Endometrium (tissue), 2 donors: ENCODE results near the gene TMEM19.

Source experiments
- FAIRE-seq: peaks from 2 replicates; lab custom pipeline; 2012; peaks lifted over from hg19 to GRCh38; lab: Jason Lieb, UNC
- donor health status: control.
- donor health status: control.

Gene TMEM19

DNA sequence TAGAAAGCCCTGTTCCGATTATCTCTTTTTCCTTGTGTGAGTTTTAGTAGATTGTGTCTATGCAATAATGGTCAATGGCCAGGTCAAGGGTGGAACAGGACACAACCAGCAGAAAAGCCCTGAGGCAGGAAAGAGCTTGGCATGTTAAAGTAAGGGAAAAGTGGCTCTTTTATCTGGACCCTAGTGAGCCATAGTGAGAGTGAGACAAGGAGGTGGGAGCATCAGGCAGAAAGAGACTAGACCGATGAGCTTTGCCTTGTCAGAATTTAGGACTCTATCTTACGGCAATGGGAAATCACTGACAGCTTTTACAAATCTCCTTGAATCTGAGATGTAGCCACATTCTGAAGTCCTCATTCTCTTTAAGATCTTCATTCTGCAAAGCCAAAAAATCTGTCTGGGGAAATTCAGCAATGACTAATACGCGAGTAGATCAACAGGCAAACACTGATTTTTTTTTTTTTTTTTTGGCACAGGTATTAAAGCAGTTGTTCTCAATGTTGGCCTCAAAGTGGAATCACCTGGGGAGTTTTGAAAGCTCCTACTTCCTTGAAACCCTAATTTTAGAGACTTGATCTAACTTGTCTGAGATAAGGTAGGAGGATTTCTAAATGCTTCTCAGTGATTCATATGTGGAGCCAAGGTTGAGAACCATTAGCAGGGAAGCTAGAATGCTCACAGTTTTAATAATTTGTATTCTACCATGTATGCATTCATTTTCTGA is 33.9 kb downstream of the TMEM19 start:
- FAIRE-seq = no peak

DNA sequence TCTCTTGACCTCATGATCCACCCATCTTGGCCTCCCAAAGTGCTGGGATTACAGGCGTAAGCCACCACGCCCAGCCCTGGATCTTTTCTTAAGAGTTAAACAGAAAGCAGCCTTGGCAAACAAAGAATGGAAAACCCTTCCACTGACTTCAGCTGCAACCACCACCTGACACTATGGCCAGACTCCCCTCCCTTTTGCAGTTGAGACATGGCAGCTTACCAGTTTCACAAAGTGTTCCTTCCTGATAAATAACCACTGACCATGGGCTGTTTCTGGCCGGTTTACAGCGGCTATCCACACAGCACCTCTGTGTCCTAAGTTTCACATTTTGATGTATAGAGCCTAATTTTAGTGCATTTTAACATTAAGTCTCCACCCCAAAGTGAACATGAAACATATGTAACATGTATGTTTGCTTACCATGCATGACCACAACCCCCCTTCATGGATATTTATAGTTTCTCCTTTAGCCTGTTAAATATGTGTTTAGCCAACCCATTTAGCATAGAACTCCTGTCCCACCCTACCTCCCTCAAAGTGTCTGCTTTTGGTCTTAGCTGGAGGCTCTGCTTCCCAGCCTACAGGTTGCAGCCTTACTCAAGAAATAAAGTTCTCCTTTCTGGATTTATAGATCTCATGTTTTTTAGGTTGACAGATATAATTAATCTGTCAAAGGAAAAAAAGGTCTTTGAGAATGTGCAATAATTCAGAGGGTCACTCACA is 36.1 kb downstream of the TMEM19 start:
- FAIRE-seq = no peak

DNA sequence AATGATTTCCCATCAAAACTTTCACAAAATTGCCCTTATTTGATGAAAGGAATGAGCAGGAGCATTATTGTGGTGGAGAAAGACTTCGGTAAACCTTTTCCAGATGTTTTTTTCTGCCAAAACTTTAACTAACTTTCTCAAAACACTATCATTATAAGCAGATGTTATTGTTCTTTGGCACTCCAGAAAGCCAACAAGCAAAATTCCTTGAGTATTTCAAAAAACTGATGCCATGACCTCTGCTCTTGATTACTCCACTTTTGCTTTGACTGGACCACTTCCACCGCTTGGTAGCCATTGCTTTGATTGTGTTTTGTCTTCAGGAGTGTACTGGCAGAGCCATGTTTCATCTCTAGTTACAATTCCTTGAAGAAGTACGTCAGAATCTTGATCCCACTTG is 39.1 kb downstream of the TMEM19 start:
- FAIRE-seq = no peak

DNA sequence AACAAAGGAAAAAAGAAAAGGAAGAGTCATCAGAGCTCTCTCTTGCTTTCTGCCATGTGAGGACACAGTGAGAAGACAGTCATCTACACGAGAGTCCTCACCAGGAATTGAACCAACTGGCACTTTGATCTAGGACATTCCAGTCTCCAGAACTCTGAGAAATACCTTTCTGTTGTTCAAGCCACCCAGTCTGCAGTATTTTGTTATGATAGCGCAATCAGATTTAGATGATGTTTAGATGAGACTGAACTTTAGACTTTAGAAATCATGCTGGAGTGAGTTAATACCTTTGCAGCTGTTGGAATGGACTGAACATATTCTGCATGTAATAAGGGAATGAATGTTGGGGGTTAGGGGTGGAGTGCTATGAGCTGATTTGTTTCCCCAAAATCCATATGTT is 40.7 kb downstream of the TMEM19 start:
- FAIRE-seq = no peak

DNA sequence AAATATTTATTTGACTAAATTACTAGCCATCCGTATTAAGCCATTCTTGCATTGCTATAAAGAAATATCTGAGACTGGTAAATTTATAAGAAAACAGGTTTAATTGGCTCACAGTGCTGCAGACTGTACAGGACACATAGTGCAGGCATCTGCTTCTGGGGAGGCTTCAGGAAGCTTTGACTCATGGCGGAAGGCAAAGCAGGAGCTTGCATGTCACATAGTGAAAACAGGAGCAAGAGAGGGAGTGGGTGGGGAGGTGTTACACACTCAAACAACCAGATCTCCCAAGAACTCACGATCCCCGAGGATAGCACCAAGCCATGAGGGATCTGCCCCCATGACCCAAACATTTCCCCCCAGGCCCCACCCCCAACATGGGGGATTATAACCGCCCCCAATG is 42.1 kb downstream of the TMEM19 start:
- no peak for FAIRE-seq

DNA sequence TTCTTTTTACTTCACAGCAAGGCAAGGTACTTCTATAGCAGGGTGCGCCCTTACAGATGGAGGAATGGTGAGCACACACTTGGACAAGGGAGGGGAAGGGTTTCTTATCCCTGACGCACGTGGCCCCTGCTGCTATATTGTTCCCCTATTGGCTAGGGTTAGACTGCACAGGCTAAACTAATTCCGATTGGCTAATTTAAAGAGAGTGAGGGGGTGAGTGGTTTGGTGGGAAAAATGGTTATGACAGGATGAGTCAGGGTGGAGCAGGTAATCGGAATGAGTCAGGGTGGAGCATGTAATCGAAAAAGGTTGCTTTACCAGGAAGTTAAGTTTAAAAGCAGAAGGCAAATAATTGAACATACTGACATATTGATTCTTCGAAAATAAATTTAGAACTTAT is 45.1 kb downstream of the TMEM19 start:
- no peak for FAIRE-seq

DNA sequence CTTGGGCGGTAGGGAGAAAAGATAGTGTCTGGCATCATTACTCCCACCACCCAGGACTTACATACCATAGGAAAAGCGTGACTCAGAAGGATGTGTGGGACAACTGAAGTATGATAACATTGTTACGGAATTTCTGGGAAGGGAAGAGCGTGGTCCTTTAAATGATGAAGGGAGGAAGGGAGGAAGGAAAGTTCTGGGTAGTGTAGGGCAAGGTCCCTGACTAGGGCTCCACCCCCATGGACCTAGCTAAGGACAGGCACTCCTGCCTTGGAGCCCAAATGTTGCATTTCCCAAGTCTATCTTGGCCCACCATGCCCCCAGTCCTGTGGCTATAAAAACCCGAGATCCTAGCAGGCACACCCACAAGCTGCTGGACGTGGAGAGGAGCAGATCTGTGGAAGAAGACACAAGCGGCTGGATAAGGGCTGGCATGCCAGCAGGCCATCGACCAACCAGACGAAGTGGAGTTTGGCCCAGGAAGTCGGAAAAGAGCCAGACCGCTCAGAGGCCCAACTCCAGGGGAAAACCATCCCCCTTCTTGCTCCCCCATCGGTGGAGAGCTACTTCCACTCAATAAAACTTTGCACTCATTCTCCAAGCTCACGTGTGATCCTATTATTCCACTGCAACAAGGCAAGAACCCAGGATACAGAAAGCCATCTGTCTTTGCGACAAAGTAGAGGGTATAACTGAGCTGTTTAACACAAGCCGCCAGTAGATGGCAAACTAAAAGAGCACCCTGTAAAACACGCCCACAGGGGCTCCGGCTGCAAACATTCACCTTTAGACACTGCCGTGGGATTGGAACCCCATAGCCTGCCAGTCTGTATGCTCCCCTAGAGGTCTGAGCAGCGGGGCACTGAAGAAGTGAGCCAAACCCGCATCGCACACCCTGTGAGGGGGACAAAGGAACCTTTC is 45.8 kb downstream of the TMEM19 start:
- FAIRE-seq = no peak

DNA sequence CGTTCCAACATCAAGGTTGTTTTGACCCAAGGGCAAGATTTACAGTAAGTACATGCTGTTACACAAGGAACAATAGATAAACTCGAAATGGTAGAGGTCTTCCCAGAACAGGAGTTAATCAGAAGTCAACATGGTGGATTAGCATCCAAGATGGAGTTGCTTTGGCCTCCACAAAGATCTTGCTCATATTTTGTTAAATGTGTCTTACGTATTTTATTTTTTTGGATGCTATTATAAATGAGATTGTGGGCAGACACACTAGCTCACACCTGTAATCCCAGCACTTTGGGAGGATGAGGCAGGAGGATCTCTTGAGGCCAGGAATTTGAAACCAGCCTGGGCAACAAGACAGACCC is 46.5 kb downstream of the TMEM19 start:
- no peak for FAIRE-seq

DNA sequence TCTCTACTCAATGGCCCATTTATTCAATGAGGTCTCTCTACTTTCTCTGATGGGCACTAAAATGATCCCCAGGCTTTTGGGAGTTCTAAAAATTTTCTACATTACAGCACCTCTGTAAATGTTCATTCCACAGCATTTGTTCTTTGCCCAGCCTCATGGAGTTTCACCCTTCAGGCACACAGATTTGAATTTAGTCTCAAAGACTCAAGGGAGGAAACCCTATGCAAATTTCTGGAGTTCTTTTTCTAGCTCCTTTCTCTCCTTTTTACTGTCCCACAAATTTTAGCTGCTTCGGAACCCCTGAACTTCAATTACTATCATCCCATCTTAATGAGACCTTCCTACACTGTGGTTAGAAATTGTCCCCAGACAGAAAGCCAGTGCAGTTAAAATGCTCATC is 51.3 kb downstream of the TMEM19 start:
- no peak for FAIRE-seq

DNA sequence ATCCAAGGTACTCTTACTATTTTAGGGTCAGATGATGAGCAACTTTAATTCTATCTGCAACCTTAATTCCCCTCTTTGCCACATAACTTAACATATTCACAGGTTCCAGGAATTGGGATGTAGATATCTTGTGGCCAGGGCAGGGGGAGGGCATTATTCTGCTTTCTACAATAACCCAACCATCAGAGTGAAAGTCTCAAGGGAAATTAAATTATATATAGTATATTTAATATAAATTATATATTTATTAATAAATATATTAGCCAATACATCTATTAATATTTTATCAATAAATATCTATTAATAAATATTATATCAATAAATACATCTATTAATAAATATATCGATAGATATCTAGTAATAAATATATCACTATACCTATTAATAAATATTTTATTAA is 57.1 kb downstream of the TMEM19 start:
- no peak for FAIRE-seq

DNA sequence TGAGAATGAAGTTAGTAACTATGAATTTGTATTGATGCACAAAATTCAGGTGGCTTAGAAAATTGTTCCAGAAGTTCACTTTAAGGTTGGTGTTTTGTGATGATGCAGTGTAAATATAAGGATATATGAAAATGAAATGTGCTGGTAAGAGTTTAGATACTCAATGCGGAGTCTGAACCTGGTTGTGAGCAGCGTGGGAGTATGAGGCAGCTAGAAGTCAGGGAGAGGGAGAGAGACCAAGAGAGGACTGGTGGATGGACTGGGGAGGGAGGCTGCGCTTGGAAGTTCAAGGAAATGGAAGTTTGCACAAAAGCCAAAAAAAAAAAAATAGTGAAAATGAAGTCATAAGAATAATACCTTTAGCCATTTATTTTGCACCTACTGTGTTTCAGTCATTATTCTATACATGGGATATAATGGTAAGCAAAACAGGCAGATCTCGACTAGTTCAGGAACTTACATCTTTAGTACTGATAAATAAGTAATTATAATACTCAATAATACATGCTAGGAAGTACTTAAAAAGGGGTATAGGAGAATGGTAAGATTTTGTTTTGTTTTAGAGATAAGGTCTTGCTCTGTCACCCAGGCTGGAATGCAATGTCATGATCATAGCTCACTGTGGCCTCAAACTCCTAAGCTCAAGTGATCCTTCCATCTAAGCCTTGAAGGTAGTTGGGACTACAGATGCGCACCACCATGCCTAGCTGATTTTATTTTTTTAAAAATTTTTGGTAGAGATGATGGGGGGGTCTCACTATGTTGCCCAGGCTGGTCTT is 58.8 kb downstream of the TMEM19 start:
- no peak for FAIRE-seq

DNA sequence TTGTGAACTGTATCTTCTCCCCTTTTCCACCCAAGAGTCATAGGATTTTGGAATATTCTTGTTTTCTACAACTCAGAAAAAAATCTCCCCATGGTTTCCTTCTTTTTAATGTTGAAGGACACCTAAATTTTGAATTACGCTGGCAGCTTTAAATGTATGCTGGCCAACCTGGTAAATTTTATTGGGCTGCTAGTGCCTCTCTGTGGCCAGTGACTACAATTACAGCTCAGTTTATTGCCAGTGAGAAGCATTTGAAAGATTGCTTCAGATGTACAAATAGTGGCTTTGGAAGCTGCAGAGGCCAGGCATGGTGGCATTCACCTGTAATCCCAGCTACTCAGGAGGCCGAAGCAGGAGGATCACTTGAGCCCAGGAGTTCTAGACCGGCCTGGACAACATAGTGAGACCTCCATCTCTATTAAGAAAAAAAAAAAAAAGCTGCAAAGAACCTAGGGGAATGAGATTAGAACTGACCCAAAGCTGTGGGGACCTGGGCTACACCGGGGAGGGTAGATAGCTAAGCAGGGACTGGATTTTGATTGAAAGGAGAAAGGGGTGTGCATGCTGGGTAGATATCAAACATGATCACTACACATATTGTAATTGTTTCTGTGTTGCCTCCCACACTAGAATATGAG is 61.2 kb downstream of the TMEM19 start:
- FAIRE-seq = peak; percentile 31

DNA sequence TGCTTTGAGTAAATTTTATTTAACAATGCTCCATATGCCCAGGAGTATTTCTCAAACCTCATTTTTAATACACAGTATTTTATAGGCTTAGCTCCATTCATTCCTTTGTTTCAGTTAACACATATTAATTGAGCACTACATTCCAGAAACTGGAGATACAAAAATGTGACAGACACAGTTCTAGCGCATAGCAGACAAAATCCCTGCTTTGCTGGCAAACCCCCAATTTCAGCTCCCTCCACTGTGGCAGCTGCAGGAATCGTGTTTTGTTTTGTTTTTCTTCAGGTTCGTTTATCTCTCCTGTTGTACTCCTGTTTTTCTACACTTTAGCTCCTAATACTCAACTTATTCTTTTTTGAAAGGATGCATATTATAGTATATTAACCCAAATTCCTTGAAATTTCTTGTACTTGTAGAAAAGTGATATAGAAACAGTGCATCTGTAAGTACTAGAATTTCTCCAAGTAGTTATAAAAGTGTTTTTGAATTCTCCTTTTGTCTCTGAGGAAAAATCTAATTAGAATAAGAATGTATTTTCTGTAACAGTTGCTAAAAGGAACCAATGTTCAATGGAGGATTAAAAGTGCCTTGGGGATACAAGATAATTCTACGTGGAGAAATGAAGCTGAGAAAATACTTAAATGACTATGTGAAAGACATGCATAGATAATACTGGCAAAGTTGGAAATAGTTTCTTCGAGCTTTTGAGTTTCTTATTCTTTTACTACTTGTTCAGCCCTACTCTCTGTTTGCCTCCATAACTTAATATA is 62.4 kb downstream of the TMEM19 start:
- no peak for FAIRE-seq

DNA sequence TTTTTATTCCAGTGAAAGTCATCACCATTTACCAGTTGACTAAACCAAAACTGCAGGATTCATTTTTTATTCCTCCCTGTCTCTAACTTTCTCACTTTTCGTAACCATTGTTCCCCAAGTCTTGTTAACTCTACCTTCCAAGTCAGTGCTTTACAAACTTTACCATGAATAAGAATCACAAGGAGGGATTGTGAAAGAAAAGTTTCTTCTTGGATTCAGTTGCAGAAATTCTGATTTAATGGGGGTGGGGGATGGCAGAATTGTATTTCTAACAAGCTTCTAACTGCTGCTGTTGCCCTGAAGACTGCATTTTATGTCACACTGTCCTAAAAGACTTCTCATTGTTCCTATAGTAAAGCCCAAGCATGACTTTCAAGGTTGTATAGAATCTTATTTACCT is 63.8 kb downstream of the TMEM19 start:
- no peak for FAIRE-seq

DNA sequence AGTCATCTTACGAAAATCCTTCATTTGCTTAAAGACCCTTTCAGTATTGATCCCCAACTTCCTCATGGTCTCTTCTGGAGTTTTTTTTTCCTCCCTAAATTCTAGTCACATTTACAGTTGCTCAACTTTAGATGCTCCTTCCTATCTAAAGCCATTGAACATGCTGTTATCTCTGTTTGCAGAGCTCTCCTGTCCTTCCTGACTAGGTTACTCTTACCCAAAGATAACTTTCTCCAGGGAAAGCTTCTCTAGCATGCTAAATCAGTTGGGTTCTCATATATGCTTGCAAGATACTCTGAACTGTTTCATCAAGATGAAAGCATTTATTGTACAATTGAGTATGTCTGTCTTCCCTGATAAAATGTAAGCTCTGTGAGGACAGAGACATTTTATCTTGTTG is 67.0 kb downstream of the TMEM19 start:
- no peak for FAIRE-seq
